ENCODE measurements around the gene IGFBP2. TPM values are rescaled to one million over a fixed set of nuclear protein-coding genes. Genes with fewer than 3 reads are reported as not detected.

The IGFBP2 gene
- total RNA-seq, 2 experiments from 2014 or later = 5.8 to 5.9 TPM

- ChIA-PET CTCF (no interaction called here), POLR2A (no interaction called here)
Measured at GRCh38 chr2:216677439-216678097, 44.3 kb downstream of the IGFBP2 start.

GRCh38 chr2:216678098-216678465 is 44.9 kb downstream of the IGFBP2 start:
- ChIA-PET POLR2A (no interaction called here), CTCF (no interaction called here)

- ChIA-PET CTCF (no interaction called here), POLR2A (no interaction called here)
Measured at GRCh38 chr2:216678813-216679657, 45.8 kb downstream of the IGFBP2 start.

GRCh38 chr2:216679658-216680024 is 46.4 kb downstream of the IGFBP2 start:
- ChIA-PET CTCF (no interaction called here), POLR2A (no interaction called here)

- POLR2A ChIA-PET = no interaction called here
- CTCF ChIA-PET = no interaction called here
Measured at GRCh38 chr2:216680951-216681629, 47.9 kb downstream of the IGFBP2 start.

GRCh38 chr2:216681683-216682082 is 48.5 kb downstream of the IGFBP2 start:
- CTCF ChIA-PET = interaction anchor here (0.7 to 1.4 kb wide), 3 partner anchors 7 to 1095 kb away, joined by 3 to 4 read pairs (median 3); no protein-coding TSS in a partner anchor

GRCh38 chr2:216683846-216684245 is 50.6 kb downstream of the IGFBP2 start:
- CTCF ChIA-PET = no interaction called here
- POLR2A ChIA-PET = no interaction called here

More at GRCh38 chr2:216681683-216682082, 48.5 kb downstream of the IGFBP2 start:
- POLR2A ChIA-PET = no interaction called here

- CTCF ChIA-PET = no interaction called here
- POLR2A ChIA-PET = no interaction called here
Measured at GRCh38 chr2:216685327-216685875, 52.2 kb downstream of the IGFBP2 start.

- POLR2A ChIA-PET = no interaction called here
- CTCF ChIA-PET = interaction anchor here (0.9 kb wide), 1 partner anchor 1026 kb away, joined by 3 read pairs; no protein-coding TSS in a partner anchor
Measured at GRCh38 chr2:216687111-216687510, 53.9 kb downstream of the IGFBP2 start.

GRCh38 chr2:216687646-216688045 is 54.4 kb downstream of the IGFBP2 start:
- POLR2A ChIA-PET = no interaction called here

GRCh38 chr2:216688731-216689340 is 55.6 kb downstream of the IGFBP2 start:
- CTCF ChIA-PET = no interaction called here
- POLR2A ChIA-PET = no interaction called here

More at GRCh38 chr2:216687646-216688045, 54.4 kb downstream of the IGFBP2 start:
- CTCF ChIA-PET = interaction anchor here (0.9 kb wide), 1 partner anchor 1026 kb away, joined by 3 read pairs; no protein-coding TSS in a partner anchor

- POLR2A ChIA-PET = no interaction called here
Measured at GRCh38 chr2:216689397-216689796, 56.2 kb downstream of the IGFBP2 start.

GRCh38 chr2:216690456-216690852 is 57.2 kb downstream of the IGFBP2 start:
- ChIA-PET CTCF (no interaction called here), POLR2A (no interaction called here)

More at GRCh38 chr2:216689397-216689796, 56.2 kb downstream of the IGFBP2 start:
- CTCF ChIA-PET = no interaction called here

GRCh38 chr2:216690853-216691741 is 57.9 kb downstream of the IGFBP2 start:
- ChIA-PET CTCF (interaction anchor here (0.6 kb wide), 1 partner anchor 1059 kb away, joined by 3 read pairs; no protein-coding TSS in a partner anchor), POLR2A (no interaction called here)

- POLR2A ChIA-PET = no interaction called here
- CTCF ChIA-PET = no interaction called here
Measured at GRCh38 chr2:216692636-216693413, 59.6 kb downstream of the IGFBP2 start.

- CTCF ChIA-PET = interaction anchor here (0.8 kb wide), 1 partner anchor 10 kb away, joined by 3 read pairs; no protein-coding TSS in a partner anchor
- POLR2A ChIA-PET = interaction anchor here (0.5 kb wide), 1 partner anchor 539 kb away, joined by 3 read pairs; no protein-coding TSS in a partner anchor
Measured at GRCh38 chr2:216693414-216694080, 60.3 kb downstream of the IGFBP2 start.

GRCh38 chr2:216694082-216694825 is 61.0 kb downstream of the IGFBP2 start:
- POLR2A ChIA-PET = interaction anchor here (0.5 kb wide), 1 partner anchor 538 kb away, joined by 3 read pairs; no protein-coding TSS in a partner anchor
- CTCF ChIA-PET = interaction anchor here (0.8 kb wide), 1 partner anchor 11 kb away, joined by 3 read pairs; no protein-coding TSS in a partner anchor
